A549 (cell line): ENCODE results near the gene LYPD6B.

Source experiments
- BHLHE40 ChIP-seq: IDR thresholded peaks from 2 replicates; pipeline ENCODE4 v1.6.1; 2012; ENCODE audit warnings: low read depth, low read length, inconsistent platforms
- CBX8 ChIP-seq: fragments of 200-600 bp; sonication (generic); IDR thresholded peaks from 2 replicates; pipeline ENCODE4 v1.6.1; 2016
- CEBPB ChIP-seq, 2 experiments: fragments of >200 bp in 1 of 2; sonication (Bioruptor Twin) in 1 of 2; formaldehyde crosslinking in 1 of 2; IDR thresholded peaks; 2 replicates each; pipeline ENCODE4 v1.6.1; 2012 to 2016
- EP300 ChIP-seq, 2 experiments: fragments of >200 bp; sonication (Bioruptor Twin); formaldehyde crosslinking; IDR thresholded peaks; 2 replicates in 1 of 2; 3 replicates in 1 of 2; pipeline ENCODE4 v1.6.1; 2016 to 2017
- KDM1A ChIP-seq: fragments of 200-600 bp; sonication (generic); IDR thresholded peaks from 2 replicates; pipeline ENCODE4 v1.6.1; 2016; ENCODE audit warnings: low read depth, mild to moderate bottlenecking
- MYC ChIP-seq: IDR thresholded peaks from 2 replicates; pipeline ENCODE4 v1.6.1; 2012; ENCODE audit warnings: mild to moderate bottlenecking, inconsistent platforms, low read length, improper control_type of control experiment, borderline replicate concordance
- POLR2A ChIP-seq: IDR thresholded peaks from 2 replicates; pipeline ENCODE4 v1.6.1; 2012; ENCODE audit warnings: mild to moderate bottlenecking, low read length
- RCOR1 ChIP-seq: fragments of 150-350 bp; IDR thresholded peaks from 2 replicates; pipeline ENCODE4 v1.6.1; 2014; ENCODE audit warnings: antibody characterized with exemption, low read length, low read depth
- ZSCAN20 ChIP-seq: fragments of 250-450 bp; sonication (Bioruptor Pico); IDR thresholded peaks from 2 replicates; pipeline ENCODE4 v1.8.0; 2022; ENCODE audit warnings: mild to moderate bottlenecking, moderate library complexity
- TF ChIP-seq, protein P1 (sequence below): IDR thresholded peaks from 2 replicates; pipeline ENCODE4 v1.6.1; 2012
- TF ChIP-seq, protein P2 (sequence below): fragments of >200 bp; sonication (Bioruptor Twin); formaldehyde crosslinking; IDR thresholded peaks from 3 replicates; pipeline ENCODE4 v1.6.1; 2016
- TF ChIP-seq, protein P3 (sequence below): fragments of >200 bp; sonication (Bioruptor Twin); formaldehyde crosslinking; IDR thresholded peaks from 3 replicates; pipeline ENCODE4 v1.5.1; 2016
- TF ChIP-seq, protein P4 (sequence below): fragments of 200-600 bp; sonication (generic); IDR thresholded peaks from 2 replicates; pipeline ENCODE4 v1.6.1; 2016; ENCODE audit warnings: antibody characterized with exemption, mild to moderate bottlenecking, moderate library complexity
- TF ChIP-seq, protein P5 (sequence below): IDR thresholded peaks from 2 replicates; pipeline ENCODE4 v1.6.1; 2012

DNA sequence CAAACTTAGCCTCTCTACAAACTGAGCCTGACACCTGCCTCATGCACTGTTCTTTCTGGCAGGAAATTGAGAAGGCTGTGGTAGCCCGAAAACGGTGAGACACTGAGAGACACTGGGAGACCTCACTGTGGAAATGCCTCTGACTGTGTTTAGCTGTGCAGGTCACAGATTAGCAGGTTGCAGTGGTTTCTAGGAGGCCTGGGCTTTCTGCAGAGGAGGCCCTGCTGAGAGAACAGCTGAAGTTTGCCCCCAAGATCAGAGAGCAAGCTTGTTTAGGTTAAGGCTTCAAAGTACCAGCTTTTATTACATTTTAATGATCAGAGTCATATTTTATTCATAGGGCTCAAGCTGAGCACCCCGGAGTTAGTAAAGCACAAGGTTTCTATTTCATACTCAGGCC is 223.2 kb downstream of the LYPD6B start:
- TF ChIP-seq, protein P1, sequence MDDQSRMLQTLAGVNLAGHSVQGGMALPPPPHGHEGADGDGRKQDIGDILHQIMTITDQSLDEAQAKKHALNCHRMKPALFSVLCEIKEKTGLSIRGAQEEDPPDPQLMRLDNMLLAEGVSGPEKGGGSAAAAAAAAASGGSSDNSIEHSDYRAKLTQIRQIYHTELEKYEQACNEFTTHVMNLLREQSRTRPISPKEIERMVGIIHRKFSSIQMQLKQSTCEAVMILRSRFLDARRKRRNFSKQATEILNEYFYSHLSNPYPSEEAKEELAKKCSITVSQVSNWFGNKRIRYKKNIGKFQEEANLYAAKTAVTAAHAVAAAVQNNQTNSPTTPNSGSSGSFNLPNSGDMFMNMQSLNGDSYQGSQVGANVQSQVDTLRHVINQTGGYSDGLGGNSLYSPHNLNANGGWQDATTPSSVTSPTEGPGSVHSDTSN: no peak
- no peak for TF ChIP-seq CBX8
- TF ChIP-seq, protein P2, sequence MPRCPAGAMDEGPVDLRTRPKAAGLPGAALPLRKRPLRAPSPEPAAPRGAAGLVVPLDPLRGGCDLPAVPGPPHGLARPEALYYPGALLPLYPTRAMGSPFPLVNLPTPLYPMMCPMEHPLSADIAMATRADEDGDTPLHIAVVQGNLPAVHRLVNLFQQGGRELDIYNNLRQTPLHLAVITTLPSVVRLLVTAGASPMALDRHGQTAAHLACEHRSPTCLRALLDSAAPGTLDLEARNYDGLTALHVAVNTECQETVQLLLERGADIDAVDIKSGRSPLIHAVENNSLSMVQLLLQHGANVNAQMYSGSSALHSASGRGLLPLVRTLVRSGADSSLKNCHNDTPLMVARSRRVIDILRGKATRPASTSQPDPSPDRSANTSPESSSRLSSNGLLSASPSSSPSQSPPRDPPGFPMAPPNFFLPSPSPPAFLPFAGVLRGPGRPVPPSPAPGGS: no peak
- TF ChIP-seq ZSCAN20 (CRISPR knock-in tag): no peak
- no peak for TF ChIP-seq POLR2A
- TF ChIP-seq CEBPB (IDR thresholded peaks at IDR 0.05): no peak
- no peak for TF ChIP-seq KDM1A
- TF ChIP-seq, protein P3, sequence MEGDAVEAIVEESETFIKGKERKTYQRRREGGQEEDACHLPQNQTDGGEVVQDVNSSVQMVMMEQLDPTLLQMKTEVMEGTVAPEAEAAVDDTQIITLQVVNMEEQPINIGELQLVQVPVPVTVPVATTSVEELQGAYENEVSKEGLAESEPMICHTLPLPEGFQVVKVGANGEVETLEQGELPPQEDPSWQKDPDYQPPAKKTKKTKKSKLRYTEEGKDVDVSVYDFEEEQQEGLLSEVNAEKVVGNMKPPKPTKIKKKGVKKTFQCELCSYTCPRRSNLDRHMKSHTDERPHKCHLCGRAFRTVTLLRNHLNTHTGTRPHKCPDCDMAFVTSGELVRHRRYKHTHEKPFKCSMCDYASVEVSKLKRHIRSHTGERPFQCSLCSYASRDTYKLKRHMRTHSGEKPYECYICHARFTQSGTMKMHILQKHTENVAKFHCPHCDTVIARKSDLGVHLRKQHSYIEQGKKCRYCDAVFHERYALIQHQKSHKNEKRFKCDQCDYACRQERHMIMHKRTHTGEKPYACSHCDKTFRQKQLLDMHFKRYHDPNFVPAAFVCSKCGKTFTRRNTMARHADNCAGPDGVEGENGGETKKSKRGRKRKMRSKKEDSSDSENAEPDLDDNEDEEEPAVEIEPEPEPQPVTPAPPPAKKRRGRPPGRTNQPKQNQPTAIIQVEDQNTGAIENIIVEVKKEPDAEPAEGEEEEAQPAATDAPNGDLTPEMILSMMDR: no peak
- no peak for TF ChIP-seq RCOR1
- no peak for TF ChIP-seq EP300 (IDR thresholded peaks at IDR 0.05)
- TF ChIP-seq, protein P4, sequence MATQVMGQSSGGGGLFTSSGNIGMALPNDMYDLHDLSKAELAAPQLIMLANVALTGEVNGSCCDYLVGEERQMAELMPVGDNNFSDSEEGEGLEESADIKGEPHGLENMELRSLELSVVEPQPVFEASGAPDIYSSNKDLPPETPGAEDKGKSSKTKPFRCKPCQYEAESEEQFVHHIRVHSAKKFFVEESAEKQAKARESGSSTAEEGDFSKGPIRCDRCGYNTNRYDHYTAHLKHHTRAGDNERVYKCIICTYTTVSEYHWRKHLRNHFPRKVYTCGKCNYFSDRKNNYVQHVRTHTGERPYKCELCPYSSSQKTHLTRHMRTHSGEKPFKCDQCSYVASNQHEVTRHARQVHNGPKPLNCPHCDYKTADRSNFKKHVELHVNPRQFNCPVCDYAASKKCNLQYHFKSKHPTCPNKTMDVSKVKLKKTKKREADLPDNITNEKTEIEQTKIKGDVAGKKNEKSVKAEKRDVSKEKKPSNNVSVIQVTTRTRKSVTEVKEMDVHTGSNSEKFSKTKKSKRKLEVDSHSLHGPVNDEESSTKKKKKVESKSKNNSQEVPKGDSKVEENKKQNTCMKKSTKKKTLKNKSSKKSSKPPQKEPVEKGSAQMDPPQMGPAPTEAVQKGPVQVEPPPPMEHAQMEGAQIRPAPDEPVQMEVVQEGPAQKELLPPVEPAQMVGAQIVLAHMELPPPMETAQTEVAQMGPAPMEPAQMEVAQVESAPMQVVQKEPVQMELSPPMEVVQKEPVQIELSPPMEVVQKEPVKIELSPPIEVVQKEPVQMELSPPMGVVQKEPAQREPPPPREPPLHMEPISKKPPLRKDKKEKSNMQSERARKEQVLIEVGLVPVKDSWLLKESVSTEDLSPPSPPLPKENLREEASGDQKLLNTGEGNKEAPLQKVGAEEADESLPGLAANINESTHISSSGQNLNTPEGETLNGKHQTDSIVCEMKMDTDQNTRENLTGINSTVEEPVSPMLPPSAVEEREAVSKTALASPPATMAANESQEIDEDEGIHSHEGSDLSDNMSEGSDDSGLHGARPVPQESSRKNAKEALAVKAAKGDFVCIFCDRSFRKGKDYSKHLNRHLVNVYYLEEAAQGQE: no peak
- TF ChIP-seq BHLHE40: no peak
- TF ChIP-seq, protein P5, sequence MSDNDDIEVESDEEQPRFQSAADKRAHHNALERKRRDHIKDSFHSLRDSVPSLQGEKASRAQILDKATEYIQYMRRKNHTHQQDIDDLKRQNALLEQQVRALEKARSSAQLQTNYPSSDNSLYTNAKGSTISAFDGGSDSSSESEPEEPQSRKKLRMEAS: no peak
- TF ChIP-seq MYC: no peak
